HG03159 (cell line): ENCODE results near the gene CDCP1.
A peak's percentile ranks its signal among the peaks of the same experiment; 100 is the strongest.

Source experiments
- ATAC-seq: cut with Tn5 transposase; IDR thresholded peaks from one replicate; pipeline ENCODE4 v1.9.1; 2021; ENCODE audit warnings: mild to moderate bottlenecking, moderate library complexity; ENCODE audit not compliant: unreplicated experiment

The CDCP1 gene

DNA sequence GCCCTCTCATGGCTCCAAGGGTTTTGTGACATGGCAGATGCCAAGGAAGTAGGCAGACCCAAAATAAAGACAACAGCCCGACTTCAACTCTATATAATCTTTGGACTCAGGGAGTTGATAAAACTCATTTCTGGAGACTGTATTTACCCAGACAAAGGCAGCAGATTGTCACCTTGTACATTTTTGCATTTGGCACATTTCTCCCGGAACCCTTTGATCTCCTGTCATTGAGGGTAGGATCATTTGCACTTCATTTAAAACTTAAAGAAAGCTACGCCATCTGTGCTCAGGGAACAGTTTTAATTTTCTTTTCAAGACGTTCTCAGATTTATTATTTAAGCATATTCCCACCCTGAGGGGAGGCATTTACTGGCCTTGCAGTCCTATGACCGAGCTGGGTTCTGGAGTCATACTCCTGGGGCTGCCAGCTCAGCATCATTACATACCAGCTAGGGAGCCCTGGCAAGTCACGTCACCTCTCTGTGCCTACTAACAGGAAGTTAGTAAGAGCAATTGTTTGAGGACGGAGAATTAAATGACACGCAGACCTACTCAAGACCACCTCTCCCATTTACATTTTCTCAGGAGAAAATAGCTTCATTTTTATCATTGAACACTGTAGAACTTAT lies 5.9 kb downstream of the CDCP1 start:
- no peak for ATAC-seq

DNA sequence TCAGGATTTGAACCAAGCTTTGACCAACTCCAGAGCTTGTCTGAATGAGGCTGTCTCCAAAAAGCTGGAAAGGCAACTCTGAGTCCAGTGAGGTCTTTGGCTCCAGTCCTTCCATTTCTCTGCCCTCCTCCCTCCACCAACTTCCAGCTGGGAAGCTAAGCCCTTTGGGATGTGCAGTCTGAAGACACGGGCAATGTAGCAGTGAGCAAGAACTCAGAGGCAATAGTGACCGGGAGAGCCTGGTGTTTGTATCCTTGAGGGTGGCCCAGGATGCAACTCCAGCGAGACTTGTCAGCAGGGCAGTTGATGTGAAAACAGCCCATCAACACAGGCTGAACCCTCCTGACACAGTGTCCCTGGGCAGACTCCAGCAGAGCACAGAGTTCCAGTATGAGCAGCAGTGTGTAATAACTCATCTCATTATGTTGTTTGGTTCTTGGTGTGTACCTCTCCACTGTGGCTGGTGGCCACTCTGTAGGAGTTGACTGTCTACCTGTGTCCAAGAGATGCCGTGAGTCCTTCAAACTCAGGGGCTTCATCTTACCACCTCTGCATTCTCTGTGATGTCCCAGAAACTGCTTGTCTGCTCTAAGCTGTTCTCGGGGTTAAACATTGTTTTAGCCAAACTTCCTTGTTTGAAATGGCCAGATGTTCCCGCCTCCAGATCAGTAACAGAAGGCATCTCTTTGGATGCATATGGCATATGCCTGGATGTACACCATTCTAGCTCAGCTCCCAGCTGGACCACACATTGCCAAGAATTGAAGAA lies 6.6 kb downstream of the CDCP1 start:
- ATAC-seq = no peak

DNA sequence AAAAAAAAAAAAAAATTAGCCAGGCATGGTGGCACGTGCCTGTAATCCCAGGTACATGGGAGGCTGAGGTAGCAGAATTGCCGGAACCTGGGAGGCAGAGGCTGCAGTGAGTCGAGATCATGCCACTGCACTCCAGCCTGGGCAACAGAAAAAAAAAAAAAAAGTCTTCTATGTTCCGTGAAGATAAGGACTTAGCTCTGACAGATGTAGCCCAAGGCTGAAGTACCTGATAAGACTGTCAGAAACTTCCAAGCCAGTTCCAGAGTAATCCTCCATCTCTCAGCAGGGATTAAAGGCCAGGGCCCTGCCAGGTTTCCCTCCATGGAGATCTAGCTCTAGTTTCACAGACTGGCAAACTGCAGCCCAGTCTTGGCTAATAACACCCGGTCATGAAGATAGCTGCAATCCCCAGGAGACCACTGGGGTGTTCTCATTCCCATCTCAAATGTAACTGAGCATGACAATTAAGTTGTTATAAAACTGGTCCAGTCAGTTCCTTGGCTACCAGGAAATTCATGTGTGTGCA lies 8.5 kb downstream of the CDCP1 start:
- no peak for ATAC-seq

DNA sequence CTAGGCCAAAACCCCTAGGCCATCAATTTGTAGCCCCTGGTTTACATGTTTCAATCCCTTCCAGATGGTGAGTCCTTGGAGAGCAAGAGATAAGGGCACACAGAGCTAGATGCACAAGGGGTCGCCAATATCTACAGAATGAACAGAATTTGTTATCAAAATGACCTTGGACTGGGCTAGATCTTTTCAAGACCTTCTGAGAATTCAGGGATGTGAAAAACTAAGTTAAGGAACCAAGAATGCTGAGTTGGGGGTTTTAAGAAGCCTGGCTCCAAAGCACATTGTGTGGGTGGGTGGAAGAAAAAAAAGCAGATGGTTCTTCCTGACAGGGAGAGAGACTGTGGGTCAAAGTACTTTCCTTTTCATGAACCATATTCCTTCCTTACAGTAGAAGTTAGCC lies 10.2 kb downstream of the CDCP1 start:
- ATAC-seq = no peak

- no peak for ATAC-seq
Observed at GRCh38 chr3:45134758-45135521, 11.2 kb downstream of the CDCP1 start.

- ATAC-seq = no peak
Observed at GRCh38 chr3:45132568-45133211, 13.5 kb downstream of the CDCP1 start.

DNA sequence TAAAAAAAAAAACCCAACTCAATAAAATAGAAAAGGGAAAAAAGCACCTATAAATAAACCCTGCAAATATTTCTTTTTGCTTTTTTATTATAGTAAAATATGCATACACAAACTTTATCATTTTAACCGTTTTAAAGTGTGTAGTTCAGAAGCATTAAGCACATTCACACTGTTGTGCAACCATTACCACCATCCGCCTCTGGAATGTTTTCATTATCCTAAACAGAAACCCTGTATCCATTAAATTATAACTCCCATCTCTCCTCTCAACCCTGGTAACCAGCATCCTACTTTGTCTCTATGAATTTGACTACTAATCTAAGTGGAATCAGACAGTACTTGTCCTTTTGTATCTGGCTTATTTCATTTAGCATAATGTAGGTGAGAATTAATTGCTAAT lies 15.0 kb downstream of the CDCP1 start:
- ATAC-seq = no peak

DNA sequence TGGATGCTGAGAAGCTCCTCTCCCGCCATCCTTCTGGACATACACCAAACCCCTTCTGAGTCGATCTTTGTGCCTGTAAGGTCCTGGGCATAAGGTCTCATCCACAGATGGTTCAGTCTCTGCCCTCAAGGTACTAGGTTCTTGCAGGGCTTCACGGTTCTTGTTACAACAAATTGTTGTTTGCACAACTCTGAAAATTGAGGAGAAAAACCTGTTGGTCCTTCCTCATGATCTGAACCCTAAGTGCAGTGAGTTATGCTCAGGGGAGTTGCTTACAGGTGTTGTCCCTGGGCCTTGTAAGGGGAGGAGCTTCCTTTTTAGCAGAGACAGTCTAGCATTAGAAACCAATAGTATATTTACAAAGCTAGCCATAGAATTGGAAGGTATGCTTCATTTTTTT lies 15.7 kb downstream of the CDCP1 start:
- ATAC-seq = no peak

- no peak for ATAC-seq
Observed at GRCh38 chr3:45128950-45129349, 17.2 kb downstream of the CDCP1 start.

GRCh38 chr3:45127130-45127822 lies 18.9 kb downstream of the CDCP1 start:
- no peak for ATAC-seq

- no peak for ATAC-seq
Observed at GRCh38 chr3:45126730-45127129, 19.4 kb downstream of the CDCP1 start.

DNA sequence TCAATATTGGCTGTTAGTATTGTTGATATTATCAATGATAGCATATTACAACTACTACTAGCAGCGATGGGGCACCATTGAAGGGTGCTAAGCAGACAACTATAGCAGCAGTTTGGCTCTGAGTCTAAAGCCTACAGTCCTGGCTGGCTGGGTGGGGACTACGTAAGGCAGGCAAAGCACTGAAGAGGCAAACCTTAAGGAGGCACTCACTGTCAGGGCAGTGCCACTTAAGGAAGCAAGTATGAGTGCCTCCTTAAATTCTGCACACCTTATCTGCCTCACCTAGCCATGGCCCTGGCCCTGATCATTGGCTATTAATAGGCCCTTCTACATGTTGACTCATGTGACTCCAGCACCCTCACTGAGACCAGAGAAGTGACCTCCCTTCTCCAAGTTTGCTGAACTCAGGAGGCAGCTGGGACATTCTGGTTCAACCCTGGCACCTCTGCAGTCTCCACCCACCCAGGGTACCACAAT lies 20.6 kb downstream of the CDCP1 start:
- ATAC-seq = no peak

- no peak for ATAC-seq
Observed at GRCh38 chr3:45124956-45125355, 21.2 kb downstream of the CDCP1 start.

DNA sequence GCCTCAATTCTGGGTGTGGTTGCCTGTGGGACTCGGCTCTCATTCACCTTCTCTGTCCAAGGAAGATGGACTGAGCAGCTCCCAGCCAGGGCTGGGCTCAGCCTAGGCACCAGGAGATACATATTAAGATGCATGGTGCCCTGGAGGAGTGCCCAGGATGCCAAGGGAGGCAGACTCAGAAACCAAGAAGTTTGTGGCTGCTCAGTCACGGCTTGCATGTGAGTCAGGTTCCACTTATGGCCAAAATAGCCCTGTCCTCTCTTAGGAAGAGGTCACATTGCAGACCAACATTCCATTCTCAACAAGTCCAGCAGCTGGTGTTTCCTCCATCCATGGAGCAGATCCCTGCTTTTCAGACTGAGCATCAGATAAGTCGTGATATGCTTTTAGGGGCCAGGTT lies 21.8 kb downstream of the CDCP1 start:
- ATAC-seq = no peak

DNA sequence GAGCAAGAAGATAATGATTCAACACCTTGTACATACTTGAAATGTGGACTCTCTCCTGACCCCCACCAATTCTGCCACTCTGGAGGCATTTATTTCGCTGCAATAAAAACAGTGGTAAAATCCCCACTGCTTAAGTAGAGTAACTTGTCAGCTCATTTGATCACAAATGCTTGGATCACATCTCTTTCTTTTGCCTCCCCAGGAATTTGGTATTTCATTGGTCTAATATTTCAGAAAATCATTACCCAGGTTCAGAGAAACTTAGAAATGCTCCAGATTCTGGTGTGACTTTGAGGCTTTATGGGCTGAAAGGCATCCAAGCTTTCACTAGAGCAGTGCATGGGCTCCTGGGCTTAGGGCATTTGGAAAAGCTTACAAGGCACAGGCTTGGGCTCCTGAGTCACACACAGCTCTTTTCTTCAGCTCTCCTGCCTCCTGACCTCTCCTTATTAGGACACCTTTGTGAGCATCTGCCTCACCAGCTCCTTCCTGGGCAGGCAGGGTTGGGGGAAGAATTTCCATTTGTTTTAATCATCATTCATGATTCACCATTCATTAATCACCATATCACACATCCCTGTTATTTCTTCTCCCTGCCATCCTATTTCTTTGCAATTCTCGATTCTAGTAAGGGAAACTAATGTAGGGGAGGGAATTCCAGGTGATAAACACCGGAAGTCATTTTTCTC lies 22.5 kb downstream of the CDCP1 start:
- no peak for ATAC-seq

- peak; percentile 70 for ATAC-seq
Observed at GRCh38 chr3:45123030-45123429, 23.1 kb downstream of the CDCP1 start.

DNA sequence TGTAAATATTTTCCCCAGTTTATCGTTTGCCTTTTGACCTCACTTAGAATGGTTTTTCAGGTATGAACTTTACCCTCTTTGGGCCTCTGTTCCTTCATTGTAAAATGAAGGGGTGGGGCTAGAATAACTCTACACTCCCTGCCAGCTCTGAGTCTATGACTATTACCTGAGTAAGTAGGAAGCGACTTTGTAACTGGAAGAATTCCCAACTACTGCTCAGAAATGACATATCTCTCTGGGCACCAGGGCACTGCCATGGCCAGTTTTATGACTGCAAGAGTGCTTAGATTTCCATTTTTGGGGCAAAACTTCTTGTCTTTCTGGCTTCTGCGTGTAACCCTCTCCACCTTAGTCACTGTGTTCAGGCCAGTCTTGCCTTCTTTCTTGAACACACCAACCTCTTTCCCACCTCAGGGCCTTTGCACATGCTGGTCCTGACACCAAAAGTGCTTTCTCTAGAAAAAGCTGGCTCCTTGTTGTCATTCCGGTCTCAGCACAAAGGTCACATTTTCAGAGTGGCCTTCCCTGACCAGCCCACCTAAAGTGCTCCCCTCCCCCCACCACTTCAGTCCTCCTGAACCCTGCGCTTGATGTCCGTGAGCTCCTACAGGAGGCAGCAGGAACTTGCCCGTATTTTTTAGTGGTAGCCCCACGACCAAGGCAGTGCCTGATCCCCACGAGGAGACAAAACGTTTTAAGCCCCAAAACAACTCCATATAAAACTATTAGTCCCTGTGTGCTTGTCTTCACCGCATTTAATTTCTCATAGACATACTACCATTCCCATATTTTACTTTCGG lies 25.6 kb downstream of the CDCP1 start:
- no peak for ATAC-seq

DNA sequence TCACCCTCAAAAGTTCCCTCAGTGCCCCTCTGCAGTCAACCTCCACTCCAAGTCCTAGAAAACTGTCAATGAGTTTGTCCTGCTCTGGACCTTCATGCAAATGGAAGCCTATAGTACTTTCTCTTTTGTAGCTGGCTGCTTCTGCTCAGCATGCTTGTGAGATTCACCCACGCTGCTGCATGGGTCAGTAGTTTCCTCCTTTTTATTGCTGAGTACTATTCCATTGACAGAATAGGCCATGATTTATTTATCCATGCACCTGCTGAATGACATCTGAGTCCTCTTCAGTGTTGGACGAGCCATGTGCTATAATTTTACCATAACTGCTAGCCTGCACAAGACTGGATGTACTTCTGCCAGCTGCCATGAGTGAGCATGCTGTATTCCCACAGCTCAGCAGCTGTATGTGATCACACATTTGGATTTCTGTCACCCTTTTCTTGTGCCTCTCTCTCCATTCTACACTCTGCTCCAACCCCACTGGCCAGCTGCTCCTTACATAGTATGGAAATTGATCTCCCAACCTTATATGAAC lies 26.3 kb downstream of the CDCP1 start:
- ATAC-seq = no peak

DNA sequence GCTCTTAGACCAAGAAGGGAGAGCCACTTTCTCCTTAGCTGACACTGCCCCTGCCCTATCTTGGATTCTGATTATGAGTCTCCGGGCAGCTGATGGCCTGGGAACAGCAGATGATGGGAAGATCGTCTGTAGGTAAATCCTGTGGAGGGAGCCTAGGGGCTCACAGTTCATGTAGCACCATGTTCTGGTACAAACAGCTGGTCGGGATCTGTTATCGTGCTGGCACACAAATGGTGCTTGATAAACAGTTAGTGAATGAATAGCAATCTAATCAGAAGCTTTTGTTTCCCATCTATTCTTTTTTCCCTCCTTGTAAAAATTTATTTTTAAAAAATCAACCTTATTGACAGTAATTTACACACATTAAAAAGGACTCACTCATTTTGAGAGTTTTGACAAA lies 26.8 kb downstream of the CDCP1 start:
- no peak for ATAC-seq
